ENCODE results near the gene HFM1. TPM values are rescaled to one million over a fixed set of nuclear protein-coding genes. Genes with fewer than 3 reads are reported as not detected.

HFM1 gene
- total and polyA plus RNA-seq, 9 of the 15 experiments (the other 6 are each of a cell fraction or from before 2014, with no cell fraction given): 1.5 to 6.4 (median 3.7) TPM

- H3K4me3 ChIP-seq: no peak overlapping the region
- H3K4me2 ChIP-seq (ENCODE audit: insufficient read depth, low read length): no peak overlapping the region
- no peak for DNase-seq (ENCODE audit: extremely low read depth in 1 of 4, low spot score in 3 of 4)
- no peaks in the 10 kb centered on the region for H3K4me1 ChIP-seq (replicated peaks in 1 of 2; ENCODE audit: control insufficient read depth in 2 of 2, insufficient read depth in 2 of 2, low read length in 2 of 2)
- BruUV-seq (replicated peaks): no TSS peak
- POLR2A ChIA-PET: no interaction called here
- CTCF ChIA-PET (ENCODE audit: low intra/inter-chr PET ratio): no interaction called here
- in situ Hi-C loops (cut with MboI): no loop called here
- no peaks in the 10 kb centered on the region for H3K27me3 ChIP-seq (ENCODE audit: control insufficient read depth in 2 of 2, insufficient read depth in 2 of 2, low read length in 2 of 2)
- no peaks in the 10 kb centered on the region for H3K9me1 ChIP-seq (ENCODE audit: control insufficient read depth, insufficient read depth, low read length)
- no peak for TF ChIP-seq ZFP36 (IDR thresholded peaks at IDR 0.05; ENCODE audit: low read depth, low read length, partially characterized antibody)
- no peak for TF ChIP-seq TAL1 (IDR thresholded peaks at IDR 0.05)
- intact Hi-C loops (cut with micrococcal nuclease): no loop called here
- H3K9ac ChIP-seq (ENCODE audit: insufficient read depth in 1 of 2, low read depth in 2 of 2, low read length in 2 of 2): no peak overlapping the region
- no peak overlapping the region for H3K27ac ChIP-seq (ENCODE audit: extremely low read depth, low read depth, low read length)
- ATAC-seq: no peak
- H4K20me1 ChIP-seq (replicated peaks; ENCODE audit: control insufficient read depth, insufficient read depth, low read length): no peaks in the 10 kb centered on the region
- H3K79me2 ChIP-seq (ENCODE audit: control insufficient read depth, insufficient read depth, low read length): no peaks in the 10 kb centered on the region
- H3K9me3 ChIP-seq (replicated peaks; ENCODE audit: control insufficient read depth, insufficient read depth, low read depth, low read length): no peaks in the 10 kb centered on the region
- H3K36me3 ChIP-seq (ENCODE audit: control insufficient read depth, insufficient read depth, low read length): no peaks in the 10 kb centered on the region
- FAIRE-seq: no peak
- no peak overlapping the region for H2AFZ ChIP-seq (ENCODE audit: low read depth, low read length)
- WGBS (ENCODE audit: insufficient coverage, low coverage, missing lambda C conversion rate): 57% methylated on average over 1 of the region's 1 CpG
These were observed 11.6 kb downstream of the HFM1 start for GRCh38 chr1:91393042-91393441.

- Histone ChIP-seq H3K9me3 (replicated peaks; ENCODE audit: control insufficient read depth, insufficient read depth, low read depth, low read length) (no peaks in the 10 kb centered on the region), H3K9ac (ENCODE audit: insufficient read depth in 1 of 2, low read depth in 2 of 2, low read length in 2 of 2) (no peak overlapping the region), H3K9me1 (ENCODE audit: control insufficient read depth, insufficient read depth, low read length) (no peaks in the 10 kb centered on the region), H3K4me1 (replicated peaks in 1 of 2; ENCODE audit: control insufficient read depth in 2 of 2, insufficient read depth in 2 of 2, low read length in 2 of 2) (peaks cover 0 to 6% of the 10 kb centered on the region in 2 experiments; a peak in 2 of 5 replicates), H3K4me3 (no peak overlapping the region), H3K4me2 (ENCODE audit: insufficient read depth, low read length) (no peak overlapping the region), H2AFZ (ENCODE audit: low read depth, low read length) (no peak overlapping the region), H4K20me1 (replicated peaks; ENCODE audit: control insufficient read depth, insufficient read depth, low read length) (no peaks in the 10 kb centered on the region), H3K27me3 (ENCODE audit: control insufficient read depth in 2 of 2, insufficient read depth in 2 of 2, low read length in 2 of 2) (no peaks in the 10 kb centered on the region), H3K27ac (ENCODE audit: extremely low read depth, low read depth, low read length) (no peak overlapping the region), H3K36me3 (ENCODE audit: control insufficient read depth, insufficient read depth, low read length) (no peaks in the 10 kb centered on the region), H3K79me2 (ENCODE audit: control insufficient read depth, insufficient read depth, low read length) (no peaks in the 10 kb centered on the region)
- DNase-seq (ENCODE audit: extremely low read depth in 1 of 4, low spot score in 3 of 4): no peak
- ChIA-PET CTCF (ENCODE audit: low intra/inter-chr PET ratio) (no interaction called here), POLR2A (interaction anchor here (0.6 kb wide), 1 partner anchor 167 kb away, joined by 3 read pairs; no protein-coding TSS in a partner anchor)
- intact Hi-C loops (cut with micrococcal nuclease) (no loop called here), in situ Hi-C loops (cut with MboI) (no loop called here)
- WGBS (ENCODE audit: insufficient coverage, low coverage, missing lambda C conversion rate): 55% methylated on average over 2 of the region's 2 CpGs
- no peak for FAIRE-seq
- no TSS peak for BruUV-seq (replicated peaks)
- ATAC-seq: peak; percentile 32; the same call in 2 of the 3 replicates
- no peak for TF ChIP-seq THRB (CRISPR knock-in tag; conservative IDR thresholded peaks at IDR 0.05)
- no peak for TF ChIP-seq IRF1 (CRISPR knock-in tag; IDR thresholded peaks at IDR 0.05; ENCODE audit: borderline replicate concordance)
- no peak for TF ChIP-seq HNRNPK (IDR thresholded peaks at IDR 0.05; ENCODE audit: low read depth, low read length, poor library complexity, severe bottlenecking)
- TF ChIP-seq ZNF143 (CRISPR knock-in tag; IDR thresholded peaks at IDR 0.05): no peak
- no peak for TF ChIP-seq MNT (conservative IDR thresholded peaks at IDR 0.05)
- no peak for TF ChIP-seq KLF6 (CRISPR knock-in tag; IDR thresholded peaks at IDR 0.05; ENCODE audit: borderline replicate concordance)
- TF ChIP-seq MXD1 (CRISPR knock-in tag; IDR thresholded peaks at IDR 0.05; ENCODE audit: borderline replicate concordance, poor library complexity, severe bottlenecking): no peak
These were observed 18.5 kb downstream of the HFM1 start for GRCh38 chr1:91386109-91386508.

All from K562 (cell line).